H1 (cell line): Measurements from ENCODE around the gene ZNF350. TPM values are rescaled to one million over a fixed set of nuclear protein-coding genes. Genes with fewer than 3 reads are reported as not detected.

ENCODE experiments used
- CTCF ChIA-PET: fragments of 300-600 bp; sonication (Branson Sonifier 250); formaldehyde crosslinking; loops from one replicate; lab custom pipeline; 2021; ENCODE audit not compliant: partially characterized antibody; lab: Charles Lee
- POLR2A ChIA-PET: fragments of 300-600 bp; sonication (Branson Sonifier 250); formaldehyde crosslinking; loops from one replicate; lab custom pipeline; 2021; ENCODE audit warnings: inconsistent platforms; ENCODE audit not compliant: partially characterized antibody; lab: Charles Lee
- DNase-seq, 2 experiments: peaks; one replicate each; pipeline versions ENCODE4 v3.0.0 to v3.0.0-alpha.2; 2010 to 2022; ENCODE audit warnings: low spot score in 2 of 2, low read depth in 1 of 2, mixed read lengths in 1 of 2
- FAIRE-seq: peaks from 2 replicates; lab custom pipeline; 2011; peaks lifted over from hg19 to GRCh38; lab: Jason Lieb, UNC
- H2AFZ ChIP-seq: 2 replicates; pipeline ENCODE4 v1.8.1; 2012; ENCODE audit warnings: low read length, inconsistent platforms
- H2AK5ac ChIP-seq: 2 replicates; pipeline ENCODE4 v1.6.1; 2013; ENCODE audit warnings: low read depth, low read length
- H2BK120ac ChIP-seq: replicated peaks from 2 replicates; pipeline ENCODE3; 2013; ENCODE audit warnings: low read depth, low read length, inconsistent platforms
- H2BK12ac ChIP-seq: 2 replicates; pipeline ENCODE4 v1.6.1; 2013; ENCODE audit warnings: low read depth, low read length
- H2BK15ac ChIP-seq: 2 replicates; pipeline ENCODE4 v1.6.1; 2013; ENCODE audit warnings: low read length
- H2BK20ac ChIP-seq: 2 replicates; pipeline ENCODE4 v1.6.1; 2013; ENCODE audit warnings: low read length
- H2BK5ac ChIP-seq: 2 replicates; pipeline ENCODE4 v1.6.1; 2013; ENCODE audit warnings: low read depth, low read length
- H3K14ac ChIP-seq: 2 replicates; pipeline ENCODE4 v1.6.1; 2013; ENCODE audit warnings: inconsistent platforms; ENCODE audit not compliant: insufficient read length
- H3K18ac ChIP-seq: 2 replicates; pipeline ENCODE4 v1.6.1; 2013; ENCODE audit warnings: low read length; ENCODE audit errors: extremely low read depth
- H3K23ac ChIP-seq: 2 replicates; pipeline ENCODE4 v1.6.1; 2013; ENCODE audit warnings: inconsistent platforms; ENCODE audit not compliant: insufficient read length
- H3K23me2 ChIP-seq: 2 replicates; pipeline ENCODE4 v1.6.1; 2013; ENCODE audit warnings: low read depth, low read length
- H3K27ac ChIP-seq: 2 replicates; pipeline ENCODE4 v1.6.1; 2011; ENCODE audit warnings: low read depth, low read length, inconsistent platforms
- H3K27me3 ChIP-seq, 4 experiments: replicated peaks in 1 of 4; 1 replicate in 1 of 4; 2 replicates in 3 of 4; pipeline versions ENCODE4 v1.6.1 to v1.8.1; 2011 to 2013; ENCODE audit warnings: low read length in 3 of 4, mild to moderate bottlenecking in 3 of 4, inconsistent platforms in 2 of 4, mixed read lengths in 2 of 4, moderate library complexity in 1 of 4; ENCODE audit not compliant: control insufficient read depth in 3 of 4, insufficient read depth in 3 of 4; ENCODE audit errors: extremely low read depth in 1 of 4
- H3K36me3 ChIP-seq, 4 experiments: 2 replicates each; pipeline versions ENCODE4 v1.6.1 to v1.8.1; 2011 to 2013; ENCODE audit warnings: mild to moderate bottlenecking in 4 of 4, low read length in 3 of 4, moderate library complexity in 2 of 4, control low read depth in 1 of 4, inconsistent platforms in 1 of 4; ENCODE audit not compliant: insufficient read depth in 4 of 4, control insufficient read depth in 2 of 4
- H3K4ac ChIP-seq: replicated peaks from 2 replicates; pipeline ENCODE3; 2013; ENCODE audit warnings: low read length, low read depth, mixed read lengths, inconsistent platforms; ENCODE audit not compliant: insufficient read length
- H3K4me1 ChIP-seq, 4 experiments: replicated peaks in 1 of 4; 1 replicate in 1 of 4; 2 replicates in 3 of 4; pipeline versions ENCODE4 v1.6.1 to v1.8.1; 2011 to 2013; ENCODE audit warnings: low read length in 3 of 4, inconsistent platforms in 2 of 4, mixed read lengths in 1 of 4; ENCODE audit not compliant: insufficient read depth in 4 of 4, control insufficient read depth in 3 of 4
- H3K4me2 ChIP-seq, 2 experiments: 2 replicates each; pipeline versions ENCODE4 v1.6.1 to v1.8.1; 2011 to 2013; ENCODE audit warnings: low read depth in 2 of 2, low read length in 2 of 2, control low read depth in 1 of 2, inconsistent platforms in 1 of 2, mild to moderate bottlenecking in 1 of 2; ENCODE audit not compliant: insufficient read depth in 1 of 2
- H3K4me3 ChIP-seq, 4 experiments: fragments of 200-600, 300-600 bp in 1 of 4; sonication (generic), shearing (Covaris generic), sonication (Bioruptor Twin) in 1 of 4; 2 replicates each; pipeline versions ENCODE4 v1.5.1 to v1.8.1; 2011 to 2016; ENCODE audit warnings: low read length in 4 of 4, low read depth in 3 of 4, control low read depth in 2 of 4, inconsistent platforms in 2 of 4, mild to moderate bottlenecking in 2 of 4, mixed read lengths in 1 of 4, moderate library complexity in 1 of 4; ENCODE audit not compliant: insufficient read depth in 2 of 4; ENCODE audit errors: extremely low read depth in 1 of 4
- H3K56ac ChIP-seq: replicated peaks from 2 replicates; pipeline ENCODE3; 2013; ENCODE audit warnings: low read depth, mild to moderate bottlenecking, mixed read lengths, low read length, inconsistent platforms; ENCODE audit not compliant: insufficient read length
- H3K79me1 ChIP-seq: 2 replicates; pipeline ENCODE4 v1.6.1; 2013; ENCODE audit warnings: low read depth, low read length, control low read depth
- H3K79me2 ChIP-seq, 2 experiments: 2 replicates each; pipeline versions ENCODE4 v1.6.1 to v1.8.1; 2012 to 2013; ENCODE audit warnings: low read length in 2 of 2, mild to moderate bottlenecking in 2 of 2, inconsistent platforms in 1 of 2; ENCODE audit not compliant: insufficient read depth in 2 of 2, control insufficient read depth in 1 of 2
- H3K9ac ChIP-seq, 4 experiments: replicated peaks in 1 of 4; 1 replicate in 1 of 4; 2 replicates in 3 of 4; pipeline versions ENCODE4 v1.6.1 to v1.8.1; 2011 to 2013; ENCODE audit warnings: low read depth in 3 of 4, low read length in 3 of 4, control low read depth in 2 of 4, mild to moderate bottlenecking in 2 of 4, moderate library complexity in 2 of 4, inconsistent platforms in 1 of 4; ENCODE audit errors: extremely low read depth in 1 of 4
- H3K9me3 ChIP-seq, 2 experiments: 2 replicates each; pipeline versions ENCODE4 v1.6.1 to v1.8.1; 2012 to 2013; ENCODE audit warnings: mild to moderate bottlenecking in 2 of 2, moderate library complexity in 2 of 2, control low read depth in 1 of 2, inconsistent platforms in 1 of 2, low read depth in 1 of 2, low read length in 1 of 2, mixed read lengths in 1 of 2; ENCODE audit not compliant: insufficient read depth in 2 of 2
- H4K20me1 ChIP-seq, 2 experiments: replicated peaks in 1 of 2; 2 replicates each; pipeline versions ENCODE3 to v1.8.1; 2011 to 2013; ENCODE audit warnings: inconsistent platforms in 2 of 2, low read length in 2 of 2, mild to moderate bottlenecking in 1 of 2; ENCODE audit not compliant: insufficient read depth in 2 of 2, control insufficient read depth in 1 of 2
- H4K5ac ChIP-seq: 2 replicates; pipeline ENCODE4 v1.6.1; 2013; ENCODE audit warnings: low read length, low read depth, mixed read lengths, inconsistent platforms; ENCODE audit not compliant: insufficient read length
- H4K8ac ChIP-seq: 2 replicates; pipeline ENCODE4 v1.8.0; 2013; ENCODE audit warnings: mild to moderate bottlenecking, moderate library complexity, low read length, inconsistent platforms; ENCODE audit not compliant: insufficient read depth; ENCODE audit errors: extremely low read depth
- H4K91ac ChIP-seq: replicated peaks from 2 replicates; pipeline ENCODE3; 2013; ENCODE audit warnings: low read length, mixed read lengths, inconsistent platforms; ENCODE audit not compliant: insufficient read length
- BCL11A ChIP-seq, 2 experiments: IDR thresholded peaks; one replicate each; pipeline ENCODE4 v1.6.1; 2011; ENCODE audit warnings: low read depth in 2 of 2, low read length in 2 of 2, mild to moderate bottlenecking in 2 of 2
- WGBS, 2 experiments: shearing (Covaris generic) in 1 of 2; methylation state at CpG; one replicate each; pipeline versions ENCODE4 v1.1.6 to v1.1.7; 2013 to 2015; ENCODE audit warnings: low lambda C conversion rate in 2 of 2, mixed read lengths in 2 of 2, inconsistent platforms in 1 of 2, low coverage in 1 of 2, missing lambda C conversion rate in 1 of 2; ENCODE audit not compliant: insufficient replicate concordance in 2 of 2, insufficient coverage in 1 of 2, insufficient read length in 1 of 2; ENCODE audit errors: extremely low coverage in 1 of 2, missing lambda C conversion rate in 1 of 2; 5-methylcytosine and 5-hydroxymethylcytosine counted together
- polyA plus RNA-seq, 7 experiments: library from polyadenylated mRNA; depleted of rRNA in 3 of 7; stranded (reverse) in 5 of 7; unstranded in 2 of 7; fragments of >200 nt in 5 of 7; fragments of 200-250 nt in 2 of 7; gene quantifications; 1 replicate in 5 of 7; 2 replicates in 1 of 7; 4 replicates in 1 of 7; pipeline versions ENCODE4 v1.2.1 to v1.2.3, GENCODE V29; 2011 to 2013; ENCODE audit warnings: missing spikeins in 2 of 7, mixed read lengths in 2 of 7
- total RNA-seq: library from RNA; stranded (reverse); fragmentation: NEBNext Ultra II Directional; extraction: Animal tissue kit (Norgen Biotek cat#: 25700); gene quantifications from 2 replicates; pipeline ENCODE4 v1.2.1, GENCODE V29; 2021
- TF ChIP-seq, protein P1 (sequence below), 3 experiments: IDR thresholded peaks; 1 replicate in 2 of 3; 2 replicates in 1 of 3; pipeline versions ENCODE4 v1.5.1 to v1.6.1; 2011; ENCODE audit warnings: low read length in 3 of 3, mild to moderate bottlenecking in 3 of 3, inconsistent platforms in 2 of 3, low read depth in 1 of 3, moderate library complexity in 1 of 3; ENCODE audit not compliant: insufficient read depth in 1 of 3; ENCODE audit errors: control extremely low read depth in 1 of 3

ZNF350 gene
- total and polyA plus RNA-seq, 2 of the 8 experiments (the other 6 are each of a cell fraction or from before 2014, with no cell fraction given), result 1.7 to 5.3 TPM

DNA sequence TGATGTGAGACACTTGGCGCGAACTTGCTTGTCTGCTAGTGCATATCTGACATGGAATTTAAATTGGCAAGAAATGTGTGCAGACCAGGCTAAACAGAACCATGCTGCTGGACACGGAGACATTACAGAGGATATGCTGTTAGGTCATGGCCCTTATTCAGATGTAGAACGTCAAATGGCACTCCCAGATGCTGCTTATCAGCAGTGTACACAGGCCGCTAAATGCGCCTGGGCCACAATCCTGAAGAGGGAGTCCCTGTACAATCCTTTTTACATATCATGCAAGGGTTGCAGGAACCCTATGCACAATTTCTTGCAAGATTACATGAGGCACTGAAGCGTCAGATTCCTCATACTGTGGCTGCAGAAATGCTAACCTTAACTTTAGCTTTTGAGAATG is 9.3 kb downstream of the ZNF350 start:
- Histone ChIP-seq H2BK5ac (no peak overlapping the region), H3K27me3 (no peaks in the 10 kb centered on the region), H3K56ac (no peak overlapping the region), H3K4me2 (no peak overlapping the region), H3K36me3 (peaks cover 4 to 35% (median 15%) of the 10 kb centered on the region in 4 experiments; a peak in 6 of 8 replicates), H3K9ac (no peak overlapping the region), H3K9me3 (peaks cover 41 to 55% of the 10 kb centered on the region in 2 experiments), H3K4me3 (no peak overlapping the region), H2AK5ac (no peak overlapping the region), H3K79me2 (peaks cover 0 to 35% of the 10 kb centered on the region in 2 experiments; a peak in 2 of 4 replicates), H4K20me1 (no peaks in the 10 kb centered on the region), H3K23ac (no peak overlapping the region), H3K79me1 (no peaks in the 10 kb centered on the region), H4K91ac (no peak overlapping the region), H3K23me2 (no peaks in the 10 kb centered on the region), H2BK20ac (no peak overlapping the region), H2BK15ac (no peak overlapping the region), H3K27ac (no peak overlapping the region), H3K14ac (no peak overlapping the region), H2BK120ac (no peak overlapping the region), H2BK12ac (no peak overlapping the region), H4K5ac (no peak overlapping the region), H4K8ac (no peak overlapping the region), H3K4me1 (no peaks in the 10 kb centered on the region), H3K4ac (no peak overlapping the region), H2AFZ (no peak overlapping the region), H3K18ac (no peak overlapping the region)
- CTCF ChIA-PET, result interaction anchor here (0.6 kb wide), 1 partner anchor 195 kb away, joined by 4 read pairs; no protein-coding TSS in a partner anchor
- WGBS, 2 experiments, result 95% methylated on average over 7 of the region's 7 CpGs; no CpG with 5 or more reads in 1 of the 2 experiments
- no peak for FAIRE-seq
- DNase-seq, result no peak
- POLR2A ChIA-PET, result no interaction called here
- TF ChIP-seq, protein P1, sequence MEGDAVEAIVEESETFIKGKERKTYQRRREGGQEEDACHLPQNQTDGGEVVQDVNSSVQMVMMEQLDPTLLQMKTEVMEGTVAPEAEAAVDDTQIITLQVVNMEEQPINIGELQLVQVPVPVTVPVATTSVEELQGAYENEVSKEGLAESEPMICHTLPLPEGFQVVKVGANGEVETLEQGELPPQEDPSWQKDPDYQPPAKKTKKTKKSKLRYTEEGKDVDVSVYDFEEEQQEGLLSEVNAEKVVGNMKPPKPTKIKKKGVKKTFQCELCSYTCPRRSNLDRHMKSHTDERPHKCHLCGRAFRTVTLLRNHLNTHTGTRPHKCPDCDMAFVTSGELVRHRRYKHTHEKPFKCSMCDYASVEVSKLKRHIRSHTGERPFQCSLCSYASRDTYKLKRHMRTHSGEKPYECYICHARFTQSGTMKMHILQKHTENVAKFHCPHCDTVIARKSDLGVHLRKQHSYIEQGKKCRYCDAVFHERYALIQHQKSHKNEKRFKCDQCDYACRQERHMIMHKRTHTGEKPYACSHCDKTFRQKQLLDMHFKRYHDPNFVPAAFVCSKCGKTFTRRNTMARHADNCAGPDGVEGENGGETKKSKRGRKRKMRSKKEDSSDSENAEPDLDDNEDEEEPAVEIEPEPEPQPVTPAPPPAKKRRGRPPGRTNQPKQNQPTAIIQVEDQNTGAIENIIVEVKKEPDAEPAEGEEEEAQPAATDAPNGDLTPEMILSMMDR (IDR thresholded peaks at IDR 0.05; ENCODE audit: control extremely low read depth in 1 of 3, insufficient read depth in 1 of 3, low read depth in 1 of 3, low read length in 3 of 3), result no peak
- no peak for TF ChIP-seq BCL11A (IDR thresholded peaks at IDR 0.05; ENCODE audit: low read depth in 2 of 2, low read length in 2 of 2)
